IMR-90 (cell line): Measurements from ENCODE around the gene MRPL41. TPM values are rescaled to one million over a fixed set of nuclear protein-coding genes. Genes with fewer than 3 reads are reported as not detected.

Source experiments
- ATAC-seq: fragments of 200-7000 bp; cut with Tn5 transposase; 2 replicates; pipeline ENCODE4 v1.9.1; 2020; ENCODE audit warnings: low read depth, mild to moderate bottlenecking, moderate library complexity
- BruUV-seq: library from RNA; stranded (reverse); fragments of 400-500 nt; replicated peaks from 2 replicates; lab custom pipeline; 2021; lab: Mats Ljungman, UMichigan
- CTCF ChIA-PET: fragments of 300-600 bp; formaldehyde crosslinking; extraction: SDS; loops from one replicate; lab custom pipeline; 2021; ENCODE audit warnings: antibody characterized with exemption; lab: Yijun Ruan, JAX
- POLR2A ChIA-PET: fragments of 300-600 bp; sonication (Branson Sonifier 250); formaldehyde crosslinking; loops from one replicate; lab custom pipeline; 2022; ENCODE audit warnings: antibody characterized with exemption; ENCODE audit not compliant: unreplicated experiment; lab: Charles Lee
- DNase-seq: peaks from one replicate; pipeline ENCODE4 v3.0.0; 2013
- H2AFZ ChIP-seq: replicated peaks from 2 replicates; pipeline ENCODE3; 2013; ENCODE audit warnings: low read length, mild to moderate bottlenecking; ENCODE audit not compliant: poor library complexity
- H2AK5ac ChIP-seq: 2 replicates; pipeline ENCODE4 v1.6.1; 2013; ENCODE audit warnings: low read depth, low read length, inconsistent platforms
- H2AK9ac ChIP-seq: replicated peaks from 2 replicates; pipeline ENCODE3; 2013; ENCODE audit warnings: mild to moderate bottlenecking, low read depth, low read length, moderate library complexity; ENCODE audit not compliant: poor library complexity
- H2BK120ac ChIP-seq: 2 replicates; pipeline ENCODE4 v1.6.1; 2013; ENCODE audit warnings: low read depth, low read length, inconsistent platforms
- H2BK15ac ChIP-seq: 3 replicates; pipeline ENCODE4 v1.6.1; 2013; ENCODE audit warnings: low read depth, low read length, inconsistent platforms
- H2BK20ac ChIP-seq: 2 replicates; pipeline ENCODE4 v1.6.1; 2013; ENCODE audit warnings: low read depth, mild to moderate bottlenecking, inconsistent platforms, low read length, moderate library complexity
- H2BK5ac ChIP-seq: 2 replicates; pipeline ENCODE4 v1.6.1; 2013; ENCODE audit warnings: mild to moderate bottlenecking, low read depth, low read length, inconsistent platforms; ENCODE audit not compliant: poor library complexity, severe bottlenecking
- H3K14ac ChIP-seq: replicated peaks from 2 replicates; pipeline ENCODE4 v1.6.1; 2013; ENCODE audit warnings: low read depth, low read length, inconsistent platforms
- H3K18ac ChIP-seq: 2 replicates; pipeline ENCODE4 v1.6.1; 2013; ENCODE audit warnings: low read depth, low read length, control low read depth
- H3K23ac ChIP-seq: 2 replicates; pipeline ENCODE4 v1.6.1; 2013; ENCODE audit warnings: low read depth, low read length, inconsistent platforms
- H3K27ac ChIP-seq: 2 replicates; pipeline ENCODE4 v1.5.1; 2013; ENCODE audit warnings: mild to moderate bottlenecking, control low read depth, low read length; ENCODE audit not compliant: insufficient read depth
- H3K27me3 ChIP-seq: 2 replicates; pipeline ENCODE4 v1.6.1; 2013; ENCODE audit warnings: low read length; ENCODE audit not compliant: control insufficient read depth, insufficient read depth
- H3K36me3 ChIP-seq: 2 replicates; pipeline ENCODE4 v1.6.1; 2013; ENCODE audit warnings: low read length, mixed read lengths; ENCODE audit not compliant: control insufficient read depth, insufficient read depth
- H3K4ac ChIP-seq: 2 replicates; pipeline ENCODE4 v1.6.1; 2013; ENCODE audit warnings: low read depth, low read length, inconsistent platforms
- H3K4me1 ChIP-seq: 2 replicates; pipeline ENCODE4 v1.6.1; 2013; ENCODE audit warnings: low read length, mixed read lengths; ENCODE audit not compliant: control insufficient read depth, insufficient read depth
- H3K4me2 ChIP-seq: 2 replicates; pipeline ENCODE4 v1.6.1; 2013; ENCODE audit warnings: low read depth, mild to moderate bottlenecking, control low read depth, low read length, moderate library complexity
- H3K4me3 ChIP-seq: 2 replicates; pipeline ENCODE4 v1.5.1; 2013; ENCODE audit warnings: low read depth, mild to moderate bottlenecking, control low read depth, low read length, moderate library complexity; ENCODE audit not compliant: insufficient read depth
- H3K56ac ChIP-seq: 2 replicates; pipeline ENCODE4 v1.6.1; 2013; ENCODE audit warnings: low read length, inconsistent platforms; ENCODE audit not compliant: insufficient read depth; ENCODE audit errors: extremely low read depth
- H3K79me1 ChIP-seq, 2 experiments: 2 replicates each; pipeline ENCODE4 v1.6.1; 2013; ENCODE audit warnings: low read length in 2 of 2, inconsistent platforms in 1 of 2, low read depth in 1 of 2
- H3K9ac ChIP-seq: 2 replicates; pipeline ENCODE4 v1.6.1; 2013; ENCODE audit warnings: low read depth, low read length, control low read depth
- H3K9me1 ChIP-seq: 2 replicates; pipeline ENCODE4 v1.6.1; 2013; ENCODE audit warnings: low read length, inconsistent platforms; ENCODE audit not compliant: insufficient read depth
- H3K9me3 ChIP-seq: 2 replicates; pipeline ENCODE4 v1.6.1; 2013; ENCODE audit warnings: low read length; ENCODE audit not compliant: control insufficient read depth, insufficient read depth
- H4K20me1 ChIP-seq: 2 replicates; pipeline ENCODE4 v1.6.1; 2013; ENCODE audit warnings: low read length, inconsistent platforms; ENCODE audit not compliant: insufficient read depth
- H4K5ac ChIP-seq: 2 replicates; pipeline ENCODE4 v1.6.1; 2013; ENCODE audit warnings: mild to moderate bottlenecking, low read depth, low read length, control low read depth
- H4K8ac ChIP-seq, 2 experiments: 2 replicates each; pipeline ENCODE4 v1.6.1; 2013; ENCODE audit warnings: low read depth in 2 of 2, low read length in 2 of 2, control low read depth in 1 of 2, inconsistent platforms in 1 of 2
- H4K91ac ChIP-seq: 2 replicates; pipeline ENCODE4 v1.6.1; 2013; ENCODE audit warnings: low read depth, low read length, inconsistent platforms; ENCODE audit not compliant: insufficient read depth
- BHLHE40 ChIP-seq: fragments of 150-350 bp; IDR thresholded peaks from 2 replicates; pipeline ENCODE4 v1.6.1; 2016; ENCODE audit warnings: mild to moderate bottlenecking, low read depth, low read length
- CEBPB ChIP-seq: IDR thresholded peaks from 2 replicates; pipeline ENCODE4 v1.6.1; 2012; ENCODE audit warnings: low read depth, low read length, improper control_type of control experiment
- CHD1 ChIP-seq: IDR thresholded peaks from 2 replicates; pipeline ENCODE4 v1.6.1; 2012; ENCODE audit warnings: low read depth, low read length, improper control_type of control experiment
- CTCF ChIP-seq: conservative IDR thresholded peaks from 2 replicates; pipeline ENCODE4 v1.5.1; 2012; ENCODE audit warnings: mild to moderate bottlenecking, low read depth, low read length, improper control_type of control experiment
- ELK1 ChIP-seq: fragments of 150-350 bp; IDR thresholded peaks from 2 replicates; pipeline ENCODE4 v1.6.1; 2016; ENCODE audit warnings: low read depth, mild to moderate bottlenecking, low read length, moderate library complexity, borderline replicate concordance
- FOS ChIP-seq: fragments of 150-350 bp; IDR thresholded peaks from 2 replicates; pipeline ENCODE4 v1.6.1; 2016; ENCODE audit warnings: low read depth, low read length
- MAFK ChIP-seq: IDR thresholded peaks from 2 replicates; pipeline ENCODE4 v1.6.1; 2012; ENCODE audit warnings: low read depth, low read length, improper control_type of control experiment
- MAZ ChIP-seq: IDR thresholded peaks from 2 replicates; pipeline ENCODE4 v1.6.1; 2012; ENCODE audit warnings: low read depth, mild to moderate bottlenecking, low read length, improper control_type of control experiment, moderate library complexity, borderline replicate concordance
- MXI1 ChIP-seq: IDR thresholded peaks from 2 replicates; pipeline ENCODE4 v1.6.1; 2012; ENCODE audit warnings: low read depth, mild to moderate bottlenecking, low read length, moderate library complexity, borderline replicate concordance
- NFE2L2 ChIP-seq: fragments of 150-350 bp; IDR thresholded peaks from 2 replicates; pipeline ENCODE4 v1.6.1; 2016; ENCODE audit warnings: low read depth, mild to moderate bottlenecking, low read length
- POLR2A ChIP-seq: IDR thresholded peaks from 2 replicates; pipeline ENCODE4 v1.6.1; 2012; ENCODE audit warnings: mild to moderate bottlenecking, low read depth, low read length
- RAD21 ChIP-seq: IDR thresholded peaks from 2 replicates; pipeline ENCODE4 v1.6.1; 2012; ENCODE audit warnings: low read length, improper control_type of control experiment
- RCOR1 ChIP-seq: IDR thresholded peaks from 2 replicates; pipeline ENCODE4 v1.6.1; 2012; ENCODE audit warnings: mild to moderate bottlenecking, low read length, improper control_type of control experiment; ENCODE audit not compliant: insufficient replicate concordance
- RFX5 ChIP-seq: IDR thresholded peaks from 2 replicates; pipeline ENCODE4 v1.8.0; 2012; ENCODE audit warnings: low read depth, mild to moderate bottlenecking, low read length, moderate library complexity
- SMC3 ChIP-seq: fragments of 150-350 bp; IDR thresholded peaks from 2 replicates; pipeline ENCODE4 v1.6.1; 2016; ENCODE audit warnings: low read depth, mild to moderate bottlenecking, antibody characterized with exemption, low read length, moderate library complexity
- USF2 ChIP-seq: fragments of 150-350 bp; IDR thresholded peaks from 2 replicates; pipeline ENCODE4 v1.6.1; 2017; ENCODE audit warnings: mild to moderate bottlenecking, antibody characterized with exemption, low read length, low read depth
- WGBS, 2 experiments: methylation state at CpG; one replicate each; pipeline versions ENCODE4 v1.1.5 to v1.1.7; 2013; ENCODE audit warnings: missing lambda C conversion rate in 2 of 2; ENCODE audit not compliant: insufficient read length in 1 of 2; ENCODE audit errors: extremely low coverage in 2 of 2; 5-methylcytosine and 5-hydroxymethylcytosine counted together
- dilution Hi-C: fragments of 300-500 bp; cut with HindIII; formaldehyde crosslinking; loops from one replicate; pipeline ENCODE4 v1.14.3; 2018; ENCODE audit warnings: low sequenced_read_pairs; ENCODE audit not compliant: unreplicated experiment
- in situ Hi-C: fragments of 300-500 bp; cut with MboI; formaldehyde crosslinking; loops from 3 replicates; pipeline ENCODE4 v1.14.3; 2019; ENCODE audit warnings: low sequenced_read_pairs, inconsistent platforms, mixed read lengths
- intact Hi-C: fragments of 100-400 bp; cut with micrococcal nuclease; formaldehyde crosslinking; loops from 2 replicates; pipeline ENCODE4 v1.10.0; 2022
- polyA plus RNA-seq, 3 experiments: library from polyadenylated mRNA; depleted of rRNA; stranded (reverse); fragments of >200 nt; gene quantifications; 2 replicates each; pipeline ENCODE4 v1.2.3, GENCODE V29; 2012; ENCODE audit warnings: low replicate concordance in 1 of 3
- total RNA-seq: library from RNA; depleted of rRNA; stranded (reverse); fragments of >200 nt; gene quantifications from 2 replicates; pipeline ENCODE4 v1.2.3, GENCODE V29; 2012

MRPL41 gene
- total and polyA plus RNA-seq, 2 of the 4 experiments (the other 2 are of a cell fraction) = 15.6 to 38.9 TPM

GRCh38 chr9:137544176-137544760, 7.4 kb upstream of the MRPL41 start:
- CTCF ChIA-PET = no interaction called here
- Histone ChIP-seq H3K9me3 (no peaks in the 10 kb centered on the region), H2AFZ (peak overlapping the region; percentile 21), H3K9me1 (no peaks in the 10 kb centered on the region), H3K14ac (no peak overlapping the region), H4K8ac (no peak overlapping the region), H4K91ac (no peak overlapping the region), H2BK120ac (no peak overlapping the region), H3K27ac (no peak overlapping the region), H3K18ac (no peak overlapping the region), H3K23ac (no peak overlapping the region), H3K4me2 (no peak overlapping the region), H3K4me1 (no peaks in the 10 kb centered on the region; the same call in 1 of the 2 replicates), H3K4ac (no peak overlapping the region), H3K9ac (no peak overlapping the region), H2AK5ac (no peak overlapping the region), H3K56ac (no peak overlapping the region), H4K5ac (no peak overlapping the region), H2AK9ac (peak overlapping the region; percentile 50), H3K79me1 (no peaks in the 10 kb centered on the region), H2BK15ac (no peak overlapping the region), H3K27me3 (no peaks in the 10 kb centered on the region), H3K36me3 (no peaks in the 10 kb centered on the region), H3K4me3 (no peak overlapping the region), H2BK5ac (no peak overlapping the region), H2BK20ac (no peak overlapping the region), H4K20me1 (no peaks in the 10 kb centered on the region)
- DNase-seq (no peak), ATAC-seq (no peak)
- TF ChIP-seq CTCF (no peak), NFE2L2 (no peak), RAD21 (no peak), MAZ (no peak), SMC3 (no peak), MXI1 (no peak), CEBPB (no peak), MAFK (no peak), POLR2A (no peak), ELK1 (no peak), USF2 (no peak), CHD1 (no peak), RCOR1 (no peak), FOS (no peak), BHLHE40 (no peak), RFX5 (no peak)
- dilution Hi-C loops (no loop called here), in situ Hi-C loops (no loop called here), intact Hi-C loops (no loop called here)
- POLR2A ChIA-PET = no interaction called here
- 83% methylated on average over 2 of the region's 12 CpGs; no CpG with 5 or more reads in 1 of the 2 experiments for WGBS, 2 experiments
- BruUV-seq = no TSS peak
